Measurements from ENCODE around the gene COL16A1. TPM values are rescaled to one million over a fixed set of nuclear protein-coding genes. Genes with fewer than 3 reads are reported as not detected.
A peak's percentile ranks its signal among the peaks of the same experiment; 100 is the strongest.

COL16A1 gene
- polyA plus RNA-seq, 3 donors, result 0.13 TPM; not detected in 2

GRCh38 chr1:31658721-31659120, 45.1 kb downstream of the COL16A1 start:
- Mint-ChIP-seq H3K27ac (peak overlapping the region in 1 of 7 donors; percentile 33), H3K9me3 (peaks cover 0 to 3% (median 0%) of the 10 kb centered on the region in 7 donors), H3K4me3 (no peak overlapping the region), H3K36me3 (no peaks in the 10 kb centered on the region), H3K27me3 (ENCODE audit: low read depth in 3 of 3) (peaks cover 3 to 7% (median 5%) of the 10 kb centered on the region in 3 donors), H3K4me1 (peaks cover 21% of the 10 kb centered on the region)
- H3K27me3 ChIP-seq (ENCODE audit: control insufficient read depth in 2 of 2, insufficient read depth in 2 of 2, low read length in 2 of 2), result no peaks in the 10 kb centered on the region
- no peaks in the 10 kb centered on the region for H3K36me3 ChIP-seq (replicated peaks in 1 of 2; ENCODE audit: control insufficient read depth in 1 of 2, insufficient read depth in 2 of 2, low read length in 2 of 2)
- H3K9me3 ChIP-seq (replicated peaks in 1 of 2; ENCODE audit: control insufficient read depth in 1 of 2, insufficient read depth in 1 of 2, low read length in 2 of 2), result no peaks in the 10 kb centered on the region
- 92% methylated on average over 2 of the region's 3 CpGs for WGBS (ENCODE audit: insufficient coverage)
- peaks cover 17 to 23% of the 10 kb centered on the region in 2 donors for H3K4me1 ChIP-seq (ENCODE audit: control insufficient read depth in 1 of 2, insufficient read depth in 2 of 2, low read length in 2 of 2)
- intact Hi-C loops (cut with micrococcal nuclease), result no loop called here
- no peaks in the 10 kb centered on the region for H4K20me1 ChIP-seq (ENCODE audit: insufficient read depth, low read length)
- H3K9ac ChIP-seq (ENCODE audit: insufficient read depth, low read length, poor library complexity, severe bottlenecking), result peak overlapping the region; percentile 18
- DNase-seq, result no peak
- H3K4me3 ChIP-seq (replicated peaks in 1 of 3; ENCODE audit: low read depth in 2 of 3, low read length in 3 of 3), result no peak overlapping the region
- TF ChIP-seq CTCF (IDR thresholded peaks at IDR 0.05), result no peak
- H2AFZ ChIP-seq (ENCODE audit: insufficient read depth, low read depth, low read length, poor library complexity, severe bottlenecking), result peak overlapping the region; percentile 38
- no peaks in the 10 kb centered on the region for H3K79me2 ChIP-seq (ENCODE audit: insufficient read depth, low read length)
- no peak overlapping the region for H3K27ac ChIP-seq (ENCODE audit: low read depth in 1 of 2, low read length in 2 of 2)
- H3K4me2 ChIP-seq (replicated peaks; ENCODE audit: extremely low read depth, low read length, poor library complexity, severe bottlenecking), result no peak overlapping the region

- H3K9ac ChIP-seq (ENCODE audit: insufficient read depth, low read length, poor library complexity, severe bottlenecking), result peak overlapping the region; percentile 18
- no peaks in the 10 kb centered on the region for H3K9me3 ChIP-seq (replicated peaks in 1 of 2; ENCODE audit: control insufficient read depth in 1 of 2, insufficient read depth in 1 of 2, low read length in 2 of 2)
- intact Hi-C loops (cut with micrococcal nuclease), result no loop called here
- Mint-ChIP-seq H3K4me3 (peak overlapping the region in 1 of 2 donors; percentile 66), H3K9me3 (peaks cover 0 to 3% (median 0%) of the 10 kb centered on the region in 7 donors), H3K36me3 (no peaks in the 10 kb centered on the region), H3K4me1 (peaks cover 21% of the 10 kb centered on the region), H3K27ac (peak overlapping the region in 3 of 7 donors; percentile 4 to 61 (median 50)), H3K27me3 (ENCODE audit: low read depth in 3 of 3) (peaks cover 1 to 6% (median 5%) of the 10 kb centered on the region in 3 donors)
- no peak overlapping the region for H3K4me3 ChIP-seq (replicated peaks in 1 of 3; ENCODE audit: low read depth in 2 of 3, low read length in 3 of 3)
- 38% methylated on average over 12 of the region's 12 CpGs for WGBS (ENCODE audit: insufficient coverage)
- peak in 2 of 3 donors; percentile 18 for DNase-seq
- H3K27ac ChIP-seq (ENCODE audit: low read depth in 1 of 2, low read length in 2 of 2), result peak overlapping the region in 1 of 2 donors; percentile 39
- no peaks in the 10 kb centered on the region for H3K79me2 ChIP-seq (ENCODE audit: insufficient read depth, low read length)
- no peak for TF ChIP-seq CTCF (IDR thresholded peaks at IDR 0.05)
- H2AFZ ChIP-seq (ENCODE audit: insufficient read depth, low read depth, low read length, poor library complexity, severe bottlenecking), result peak overlapping the region; percentile 38
- H3K36me3 ChIP-seq (replicated peaks in 1 of 2; ENCODE audit: control insufficient read depth in 1 of 2, insufficient read depth in 2 of 2, low read length in 2 of 2), result no peaks in the 10 kb centered on the region
- peaks cover 17 to 23% of the 10 kb centered on the region in 2 donors for H3K4me1 ChIP-seq (ENCODE audit: control insufficient read depth in 1 of 2, insufficient read depth in 2 of 2, low read length in 2 of 2)
- no peaks in the 10 kb centered on the region for H3K27me3 ChIP-seq (ENCODE audit: control insufficient read depth in 2 of 2, insufficient read depth in 2 of 2, low read length in 2 of 2)
- H3K4me2 ChIP-seq (replicated peaks; ENCODE audit: extremely low read depth, low read length, poor library complexity, severe bottlenecking), result peak overlapping the region; percentile 38
- H4K20me1 ChIP-seq (ENCODE audit: insufficient read depth, low read length), result no peaks in the 10 kb centered on the region
Observed at GRCh38 chr1:31657972-31658510, 45.8 kb downstream of the COL16A1 start.

Data from CD14-positive monocyte (primary cell).